Measurements from ENCODE around the gene ATXN1L. TPM values are rescaled to one million over a fixed set of nuclear protein-coding genes. Genes with fewer than 3 reads are reported as not detected.

ATXN1L gene
- total RNA-seq = 21.8 TPM

GRCh38 chr16:71845639-71846430 lies at the start of gene ATXN1L:
Gene ATXN1L (plus strand): TSS chr16:71845976. CDS start chr16:71849741, 3,765 bp downstream.

GRCh38 chr16:71808593-71809459 lies 37.0 kb upstream of the ATXN1L start, which contains the start of gene AP1G1:
Gene AP1G1 (minus strand): TSS chr16:71808834. CDS start chr16:71789479, 19,355 bp downstream.

GRCh38 chr16:71883849-71884638 lies 38.3 kb downstream of the ATXN1L start, which contains the start of gene ZNF821:
Gene ZNF821 (minus strand): TSS chr16:71884182. CDS start chr16:71879946, 4,236 bp downstream.

GRCh38 chr16:71894921-71895678 lies 49.3 kb downstream of the ATXN1L start, which contains the start of gene IST1:
Gene IST1 (plus strand): TSS chr16:71895531. CDS start chr16:71915641, 20,110 bp downstream.

Other genes with a start within 250 kb of the ATXN1L start
- 1.9 TPM for gene MARVELD3, start 219.8 kb upstream of the ATXN1L start, total RNA-seq
- gene PHLPP2, start 121.3 kb upstream of the ATXN1L start, total RNA-seq = 24.3 TPM
- 136 TPM for gene AP1G1, start 37.1 kb upstream of the ATXN1L start, total RNA-seq
- 23.4 TPM for gene ZNF821, start 38.2 kb downstream of the ATXN1L start, total RNA-seq
- 264 TPM for gene IST1, start 49.6 kb downstream of the ATXN1L start, total RNA-seq
- 0.05 TPM for gene PKD1L3, start 154.4 kb downstream of the ATXN1L start, total RNA-seq
- 6.9 TPM for gene DHODH, start 162.8 kb downstream of the ATXN1L start, total RNA-seq
- gene HP, start 208.5 kb downstream of the ATXN1L start, total RNA-seq = 0.55 TPM
- not detected for gene HPR, start 217.2 kb downstream of the ATXN1L start, total RNA-seq
- 19.2 TPM for gene TXNL4B, start 247.6 kb downstream of the ATXN1L start, total RNA-seq
- 52.0 TPM for gene DHX38, start 247.9 kb downstream of the ATXN1L start, total RNA-seq